Esophagus muscularis mucosa (tissue), 4 donors: ENCODE measurements around the gene FOXRED1.

Experiments used
- EP300 ChIP-seq: sonication (generic); formaldehyde crosslinking; IDR thresholded peaks from one replicate; pipeline ENCODE4 v1.6.1; 2017; ENCODE audit warnings: antibody characterized with exemption
- POLR2AphosphoS5 ChIP-seq, 2 donors: sonication (generic); formaldehyde crosslinking; IDR thresholded peaks; one replicate each; pipeline ENCODE4 v1.6.1; 2017; ENCODE audit warnings: antibody characterized with exemption in 2 of 2
- TF ChIP-seq, protein P1 (sequence below), 3 experiments: fragments of 200-600 bp in 2 of 3; fragments of 450-650 bp in 1 of 3; sonication (generic) in 2 of 3; IDR thresholded peaks; one replicate each; pipeline ENCODE4 v1.5.1; 2017 to 2019; ENCODE audit warnings: antibody characterized with exemption in 3 of 3, mild to moderate bottlenecking in 2 of 3, moderate library complexity in 1 of 3

- TF ChIP-seq EP300, result no peak
- TF ChIP-seq POLR2AphosphoS5 (IDR thresholded peaks at IDR 0.05), result no peak
- TF ChIP-seq, protein P1, sequence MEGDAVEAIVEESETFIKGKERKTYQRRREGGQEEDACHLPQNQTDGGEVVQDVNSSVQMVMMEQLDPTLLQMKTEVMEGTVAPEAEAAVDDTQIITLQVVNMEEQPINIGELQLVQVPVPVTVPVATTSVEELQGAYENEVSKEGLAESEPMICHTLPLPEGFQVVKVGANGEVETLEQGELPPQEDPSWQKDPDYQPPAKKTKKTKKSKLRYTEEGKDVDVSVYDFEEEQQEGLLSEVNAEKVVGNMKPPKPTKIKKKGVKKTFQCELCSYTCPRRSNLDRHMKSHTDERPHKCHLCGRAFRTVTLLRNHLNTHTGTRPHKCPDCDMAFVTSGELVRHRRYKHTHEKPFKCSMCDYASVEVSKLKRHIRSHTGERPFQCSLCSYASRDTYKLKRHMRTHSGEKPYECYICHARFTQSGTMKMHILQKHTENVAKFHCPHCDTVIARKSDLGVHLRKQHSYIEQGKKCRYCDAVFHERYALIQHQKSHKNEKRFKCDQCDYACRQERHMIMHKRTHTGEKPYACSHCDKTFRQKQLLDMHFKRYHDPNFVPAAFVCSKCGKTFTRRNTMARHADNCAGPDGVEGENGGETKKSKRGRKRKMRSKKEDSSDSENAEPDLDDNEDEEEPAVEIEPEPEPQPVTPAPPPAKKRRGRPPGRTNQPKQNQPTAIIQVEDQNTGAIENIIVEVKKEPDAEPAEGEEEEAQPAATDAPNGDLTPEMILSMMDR (IDR thresholded peaks at IDR 0.05), result no peak
Observed at GRCh38 chr11:126304457-126305075, 35.6 kb downstream of the FOXRED1 start.
